ENCODE measurements around the gene LYPD6B.

DNA sequence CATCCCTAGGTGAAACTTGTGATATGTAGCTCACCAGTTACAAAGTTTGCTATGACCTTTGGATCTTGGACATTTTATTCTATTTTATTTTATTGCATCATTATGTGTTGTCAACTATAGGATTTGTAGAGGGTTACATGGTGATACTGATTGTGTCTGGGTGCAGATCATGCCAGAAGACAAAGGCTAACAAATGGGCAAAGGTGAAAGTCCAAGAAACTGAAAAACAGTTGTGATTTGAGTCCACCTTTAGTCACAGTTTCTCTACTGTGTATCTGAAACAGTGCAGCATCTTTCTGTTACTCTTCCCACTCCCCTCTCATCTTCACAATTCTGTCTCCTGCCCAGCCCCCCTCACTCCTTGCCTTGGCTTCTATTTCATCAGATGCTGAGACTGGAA is 180.0 kb downstream of the LYPD6B start:
- TF ChIP-seq, protein P1, sequence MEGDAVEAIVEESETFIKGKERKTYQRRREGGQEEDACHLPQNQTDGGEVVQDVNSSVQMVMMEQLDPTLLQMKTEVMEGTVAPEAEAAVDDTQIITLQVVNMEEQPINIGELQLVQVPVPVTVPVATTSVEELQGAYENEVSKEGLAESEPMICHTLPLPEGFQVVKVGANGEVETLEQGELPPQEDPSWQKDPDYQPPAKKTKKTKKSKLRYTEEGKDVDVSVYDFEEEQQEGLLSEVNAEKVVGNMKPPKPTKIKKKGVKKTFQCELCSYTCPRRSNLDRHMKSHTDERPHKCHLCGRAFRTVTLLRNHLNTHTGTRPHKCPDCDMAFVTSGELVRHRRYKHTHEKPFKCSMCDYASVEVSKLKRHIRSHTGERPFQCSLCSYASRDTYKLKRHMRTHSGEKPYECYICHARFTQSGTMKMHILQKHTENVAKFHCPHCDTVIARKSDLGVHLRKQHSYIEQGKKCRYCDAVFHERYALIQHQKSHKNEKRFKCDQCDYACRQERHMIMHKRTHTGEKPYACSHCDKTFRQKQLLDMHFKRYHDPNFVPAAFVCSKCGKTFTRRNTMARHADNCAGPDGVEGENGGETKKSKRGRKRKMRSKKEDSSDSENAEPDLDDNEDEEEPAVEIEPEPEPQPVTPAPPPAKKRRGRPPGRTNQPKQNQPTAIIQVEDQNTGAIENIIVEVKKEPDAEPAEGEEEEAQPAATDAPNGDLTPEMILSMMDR (IDR thresholded peaks at IDR 0.05), result no peak
- TF ChIP-seq POLR2A (IDR thresholded peaks at IDR 0.05), result no peak
- no peak for TF ChIP-seq POLR2AphosphoS5 (IDR thresholded peaks at IDR 0.05; ENCODE audit: insufficient read depth in 1 of 2, low read depth in 1 of 2)

All from vagina (tissue), 2 donors.